ENCODE data around the gene IL34. TPM values are rescaled to one million over a fixed set of nuclear protein-coding genes. Genes with fewer than 3 reads are reported as not detected.
A peak's percentile ranks its signal among the peaks of the same experiment; 100 is the strongest.

IL34 gene
- total RNA-seq, 1 experiment from 2014 or later = not detected

- TF ChIP-seq REST (IDR thresholded peaks at IDR 0.05; ENCODE audit: low read depth) = no peak
- no peak for TF ChIP-seq ZNF274 (IDR thresholded peaks at IDR 0.05; ENCODE audit: low read depth, low read length)
- TF ChIP-seq CEBPB (IDR thresholded peaks at IDR 0.05; ENCODE audit: low read depth) = no peak
- no peak for TF ChIP-seq EGR1 (IDR thresholded peaks at IDR 0.05; ENCODE audit: low read depth)
- no peak for TF ChIP-seq SP1 (IDR thresholded peaks at IDR 0.05; ENCODE audit: low read depth)
These were observed 6.0 kb downstream of the IL34 start (continued) for GRCh38 chr16:70652322-70652721.

GRCh38 chr16:70653406-70653805 is 7.0 kb downstream of the IL34 start:
- H3K79me2 ChIP-seq (ENCODE audit: insufficient read depth, low read length) = no peaks in the 10 kb centered on the region
- H3K27me3 ChIP-seq (ENCODE audit: insufficient read depth, low read length) = no peaks in the 10 kb centered on the region
- no peak overlapping the region for H3K27ac ChIP-seq (ENCODE audit: low read depth, low read length)
- H3K4me1 ChIP-seq (ENCODE audit: control insufficient read depth in 1 of 2, insufficient read depth in 2 of 2, low read length in 2 of 2) = peaks cover 0 to 8% of the 10 kb centered on the region in 2 experiments; a peak in 2 of 4 replicates
- intact Hi-C loops (cut with micrococcal nuclease) = loop anchor here (1.0 to 10.0 kb wide), 5 partner anchors 118 to 856 kb away; partner anchors contain the start of genes COG4 and SF3B3
- ChIA-PET CTCF (interaction anchor here (0.8 to 4.4 kb wide), 6 partner anchors 117 to 322 kb away, joined by 3 to 43 read pairs (median 6); no protein-coding TSS in a partner anchor), RAD21 (ENCODE audit: low non-redundant PET in 1 of 2, low total read pairs in 2 of 2, uncharacterized antibody in 2 of 2, unreplicated experiment in 2 of 2) (interaction anchor here (0.7 to 1.2 kb wide), 3 partner anchors 118 to 273 kb away, joined by 3 to 4 read pairs (median 3); no protein-coding TSS in a partner anchor), POLR2A (no interaction called here)
- TF ChIP-seq JUND (IDR thresholded peaks at IDR 0.05) = no peak
- TF ChIP-seq TCF7L2 (IDR thresholded peaks at IDR 0.05; ENCODE audit: borderline replicate concordance, extremely low read depth, insufficient read depth, insufficient read length) = no peak
- no peak for TF ChIP-seq CTCF (IDR thresholded peaks at IDR 0.05 in 2 of 3, conservative IDR thresholded peaks at IDR 0.05 in 1 of 3; ENCODE audit: borderline replicate concordance in 1 of 3, insufficient read depth in 1 of 3, low read depth in 2 of 3, low read length in 2 of 3)
- H3K9me2 ChIP-seq (ENCODE audit: insufficient read depth) = no peaks in the 10 kb centered on the region
- ATAC-seq = peak; percentile 56
- no peaks in the 10 kb centered on the region for H3K9me3 ChIP-seq (ENCODE audit: control insufficient read depth in 1 of 2, insufficient read depth in 1 of 2, low read depth in 1 of 2, low read length in 2 of 2)
- no TSS peak for BruUV-seq (replicated peaks)
- H4K20me1 ChIP-seq (ENCODE audit: insufficient read depth) = no peaks in the 10 kb centered on the region
- no peak overlapping the region for H3K4me3 ChIP-seq (replicated peaks in 1 of 2; ENCODE audit: low read depth in 1 of 2, low read length in 2 of 2)
- no peak overlapping the region for H3K4me2 ChIP-seq (ENCODE audit: low read length)
- no peak overlapping the region for H3K9ac ChIP-seq (ENCODE audit: low read length)
- peak overlapping the region; percentile 88 for H2AFZ ChIP-seq (ENCODE audit: low read depth, low read length, poor library complexity, severe bottlenecking)
- H3K36me3 ChIP-seq (ENCODE audit: control insufficient read depth in 1 of 2, insufficient read depth in 2 of 2, low read length in 2 of 2) = no peaks in the 10 kb centered on the region
- DNase-seq (ENCODE audit: low read depth, low spot score) = no peak

Measured in HCT116 (cell line).